ENCODE measurements around the gene CCDC38.

CCDC38 gene

GRCh38 chr12:95862038-95862437, 80.4 kb downstream of the CCDC38 start:
- DNase-seq (ENCODE audit: low read depth, low spot score), result no peak
- no peak for TF ChIP-seq CTCF (IDR thresholded peaks at IDR 0.05; ENCODE audit: low read depth, low read length)
- in situ Hi-C loops (cut with HindIII; ENCODE audit: low sequenced_read_pairs), result no loop called here
- no peak overlapping the region for H3K4me3 ChIP-seq (ENCODE audit: low read depth, low read length)

- in situ Hi-C loops (cut with HindIII; ENCODE audit: low sequenced_read_pairs), result no loop called here
- no peak for DNase-seq (ENCODE audit: low read depth, low spot score)
- peak overlapping the region; percentile 79 for H3K4me3 ChIP-seq (ENCODE audit: low read depth, low read length)
- no peak for TF ChIP-seq CTCF (IDR thresholded peaks at IDR 0.05; ENCODE audit: low read depth, low read length)
These were observed 82.2 kb downstream of the CCDC38 start for GRCh38 chr12:95859947-95860850.

GRCh38 chr12:95859344-95859816, 83.0 kb downstream of the CCDC38 start:
- no peak for TF ChIP-seq CTCF (IDR thresholded peaks at IDR 0.05; ENCODE audit: low read depth, low read length)
- H3K4me3 ChIP-seq (ENCODE audit: low read depth, low read length), result peak overlapping the region; percentile 79
- in situ Hi-C loops (cut with HindIII; ENCODE audit: low sequenced_read_pairs), result no loop called here
- DNase-seq (ENCODE audit: low read depth, low spot score), result peak; percentile 39

GRCh38 chr12:95858451-95859343, 83.7 kb downstream of the CCDC38 start, which contains the start of gene SNRPF:
TSS of gene SNRPF (plus strand) at chr12:95858952. CDS start at chr12:95859074, 122 bp downstream.
- in situ Hi-C loops (cut with HindIII; ENCODE audit: low sequenced_read_pairs), result no loop called here

GRCh38 chr12:95857799-95858198, 84.6 kb downstream of the CCDC38 start:
- no peak for DNase-seq (ENCODE audit: low read depth, low spot score)
- no peak overlapping the region for H3K4me3 ChIP-seq (ENCODE audit: low read depth, low read length)
- TF ChIP-seq CTCF (IDR thresholded peaks at IDR 0.05; ENCODE audit: low read depth, low read length), result no peak
- in situ Hi-C loops (cut with HindIII; ENCODE audit: low sequenced_read_pairs), result no loop called here

More at GRCh38 chr12:95858451-95859343, 83.7 kb downstream of the CCDC38 start, which contains the start of gene SNRPF:
- no peak for TF ChIP-seq CTCF (IDR thresholded peaks at IDR 0.05; ENCODE audit: low read depth, low read length)
- DNase-seq (ENCODE audit: low read depth, low spot score), result peak; percentile 97
- peak within 1 kb of the TSS; percentile 79 for H3K4me3 ChIP-seq (ENCODE audit: low read depth, low read length)

GRCh38 chr12:95857156-95857555, 85.3 kb downstream of the CCDC38 start:
- no peak for DNase-seq (ENCODE audit: low read depth, low spot score)
- in situ Hi-C loops (cut with HindIII; ENCODE audit: low sequenced_read_pairs), result no loop called here
- TF ChIP-seq CTCF (IDR thresholded peaks at IDR 0.05; ENCODE audit: low read depth, low read length), result no peak
- no peak overlapping the region for H3K4me3 ChIP-seq (ENCODE audit: low read depth, low read length)

Measured in astrocyte of the spinal cord (primary cell).